ENCODE measurements around the gene KRTAP5-3.
"Not testable (repeated sequence)": the region's sequence is repeated elsewhere in the genome, so short reads cannot be mapped to it uniquely, and the experiment has no call there.

The KRTAP5-3 gene

GRCh38 chr11:1575756-1576155 is 32.5 kb downstream of the KRTAP5-3 start:
- DNase-seq, result not testable (repeated sequence)

GRCh38 chr11:1574933-1575242 is 33.4 kb downstream of the KRTAP5-3 start:
- no peak for DNase-seq

- no peak for DNase-seq
Observed at GRCh38 chr11:1574238-1574932, 33.9 kb downstream of the KRTAP5-3 start.

GRCh38 chr11:1573903-1574237 is 34.4 kb downstream of the KRTAP5-3 start:
- no peak for DNase-seq

- no peak for DNase-seq
Observed at GRCh38 chr11:1573077-1573902, 35.0 kb downstream of the KRTAP5-3 start.

GRCh38 chr11:1572197-1573076 is 35.8 kb downstream of the KRTAP5-3 start, which contains the start of gene DUSP8:
DUSP8 (minus strand) TSS chr11:1572271; CDS start chr11:1565826, 6,445 bp downstream.
- DNase-seq, result no peak

GRCh38 chr11:1571760-1572196 is 36.5 kb downstream of the KRTAP5-3 start:
- DNase-seq, result no peak

GRCh38 chr11:1570896-1571759 is 37.1 kb downstream of the KRTAP5-3 start:
- no peak for DNase-seq

- DNase-seq, result no peak
Observed at GRCh38 chr11:1570531-1570895, 37.8 kb downstream of the KRTAP5-3 start.

GRCh38 chr11:1570001-1570453 is 38.2 kb downstream of the KRTAP5-3 start:
- DNase-seq, result no peak

- no peak for DNase-seq
Observed at GRCh38 chr11:1569251-1569780, 38.9 kb downstream of the KRTAP5-3 start.

- no peak for DNase-seq
Observed at GRCh38 chr11:1568441-1568911, 39.8 kb downstream of the KRTAP5-3 start.

- DNase-seq, result no peak
Observed at GRCh38 chr11:1567721-1568100, 40.6 kb downstream of the KRTAP5-3 start.

GRCh38 chr11:1567052-1567720 is 41.1 kb downstream of the KRTAP5-3 start:
- DNase-seq, result no peak

- DNase-seq, result no peak
Observed at GRCh38 chr11:1566381-1567051, 41.7 kb downstream of the KRTAP5-3 start.

GRCh38 chr11:1565904-1566247 is 42.4 kb downstream of the KRTAP5-3 start:
- no peak for DNase-seq

GRCh38 chr11:1565173-1565903 is 42.9 kb downstream of the KRTAP5-3 start:
- no peak for DNase-seq

- peak in 1 of 2 experiments; percentile 32 for DNase-seq
Observed at GRCh38 chr11:1564535-1565172, 43.6 kb downstream of the KRTAP5-3 start.

GRCh38 chr11:1563697-1564534 is 44.3 kb downstream of the KRTAP5-3 start:
- no peak for DNase-seq
